T-cell (primary cell): ENCODE measurements around the gene NRDC. TPM values are rescaled to one million over a fixed set of nuclear protein-coding genes. Genes with fewer than 3 reads are reported as not detected.

Source experiments
- ATAC-seq, 4 experiments: fragments of 200-7000 bp in 3 of 4; fragments of 150-1000 bp in 1 of 4; cut with Tn5 transposase; replicated peaks in 1 of 4; 1 replicate in 3 of 4; 2 replicates in 1 of 4; pipeline ENCODE4 v1.10.0; 2021; ENCODE audit warnings: moderate library complexity in 3 of 4, mild to moderate bottlenecking in 2 of 4, moderate number of reproducible peaks in 1 of 4
- CTCF ChIA-PET, 2 donors: fragments of 300-600 bp; sonication (Branson Sonifier 250); formaldehyde crosslinking; loops; one replicate each; lab custom pipeline; 2022; ENCODE audit warnings: antibody characterized with exemption in 2 of 2; lab: Charles Lee
- POLR2A ChIA-PET, 2 donors: fragments of 300-600 bp; sonication (Branson Sonifier 250); formaldehyde crosslinking; loops; one replicate each; lab custom pipeline; 2022; ENCODE audit warnings: antibody characterized with exemption in 2 of 2; lab: Charles Lee
- DNase-seq, 35 experiments: peaks; one replicate each; pipeline versions ENCODE4 v3.0.0 to v3.0.0-alpha.2; 2013 to 2023
- H3K27ac ChIP-seq: one replicate; pipeline ENCODE4 v1.5.1; 2013; ENCODE audit warnings: low read length
- H3K27me3 ChIP-seq, 2 experiments: replicated peaks in 1 of 2; 1 replicate in 1 of 2; 2 replicates in 1 of 2; pipeline versions ENCODE4 v1.6.1 to v1.7.0; 2013; ENCODE audit warnings: low read length in 1 of 2, mixed read lengths in 1 of 2; ENCODE audit not compliant: control insufficient read depth in 2 of 2, insufficient read depth in 2 of 2; ENCODE audit errors: extremely low read depth in 1 of 2
- H3K36me3 ChIP-seq, 2 donors: 1 replicate in 1 of 2; 2 replicates in 1 of 2; pipeline versions ENCODE4 v1.6.1 to v1.7.0; 2013; ENCODE audit warnings: low read length in 1 of 2; ENCODE audit not compliant: control insufficient read depth in 2 of 2, insufficient read depth in 1 of 2; ENCODE audit errors: extremely low read depth in 1 of 2
- H3K4me1 ChIP-seq, 2 experiments: 1 replicate in 1 of 2; 2 replicates in 1 of 2; pipeline versions ENCODE4 v1.6.1 to v1.7.0; 2013; ENCODE audit warnings: low read length in 2 of 2, mixed read lengths in 1 of 2; ENCODE audit not compliant: insufficient read depth in 2 of 2, control insufficient read depth in 1 of 2; ENCODE audit errors: extremely low read depth in 1 of 2
- H3K4me3 ChIP-seq, 2 donors: 1 replicate in 1 of 2; 2 replicates in 1 of 2; pipeline versions ENCODE4 v1.5.1 to v1.7.0; 2013; ENCODE audit warnings: mild to moderate bottlenecking in 2 of 2, low read length in 1 of 2, moderate library complexity in 1 of 2; ENCODE audit not compliant: control insufficient read depth in 1 of 2; ENCODE audit errors: extremely low read depth in 1 of 2
- H3K9me3 ChIP-seq: 2 replicates; pipeline ENCODE4 v1.7.0; 2013
- H3K27ac Mint-ChIP-seq, 2 donors: one replicate each; pipeline ENCODE4 v1.8.0; 2020 to 2021; ENCODE audit warnings: mild to moderate bottlenecking in 2 of 2, mixed read lengths in 2 of 2
- H3K27me3 Mint-ChIP-seq, 2 donors: one replicate each; pipeline ENCODE4 v1.8.0; 2021 to 2022; ENCODE audit warnings: mixed read lengths in 2 of 2
- H3K36me3 Mint-ChIP-seq: one replicate; pipeline ENCODE4 v1.8.0; 2021; ENCODE audit warnings: mixed read lengths
- H3K4me1 Mint-ChIP-seq, 3 donors: one replicate each; pipeline ENCODE4 v1.8.0; 2020 to 2022; ENCODE audit warnings: mixed read lengths in 3 of 3, mild to moderate bottlenecking in 1 of 3
- H3K4me3 Mint-ChIP-seq, 3 donors: one replicate each; pipeline ENCODE4 v1.8.0; 2020 to 2022; ENCODE audit warnings: mild to moderate bottlenecking in 3 of 3, mixed read lengths in 3 of 3, moderate library complexity in 3 of 3
- H3K9me3 Mint-ChIP-seq, 3 donors: one replicate each; pipeline ENCODE4 v1.8.0; 2020 to 2022; ENCODE audit warnings: mixed read lengths in 3 of 3
- WGBS: methylation state at CpG from one replicate; pipeline ENCODE4 v1.1.5; 2013; ENCODE audit warnings: missing lambda C conversion rate; ENCODE audit not compliant: insufficient coverage; 5-methylcytosine and 5-hydroxymethylcytosine counted together
- total RNA-seq, 35 experiments: library from RNA in 6 of 35; stranded (reverse) in 6 of 35; fragments of 120-200 nt in 1 of 35; gene quantifications; one replicate each; pipeline versions ENCODE4 v1.2.1 to v1.2.4 and lab custom pipeline; 2013 to 2026

Gene NRDC
- total RNA-seq, 5 donors from 2014 or later (not counting 1 experiment from before 2014, with no cell fraction given), result 107 to 118 (median 110) TPM

DNA sequence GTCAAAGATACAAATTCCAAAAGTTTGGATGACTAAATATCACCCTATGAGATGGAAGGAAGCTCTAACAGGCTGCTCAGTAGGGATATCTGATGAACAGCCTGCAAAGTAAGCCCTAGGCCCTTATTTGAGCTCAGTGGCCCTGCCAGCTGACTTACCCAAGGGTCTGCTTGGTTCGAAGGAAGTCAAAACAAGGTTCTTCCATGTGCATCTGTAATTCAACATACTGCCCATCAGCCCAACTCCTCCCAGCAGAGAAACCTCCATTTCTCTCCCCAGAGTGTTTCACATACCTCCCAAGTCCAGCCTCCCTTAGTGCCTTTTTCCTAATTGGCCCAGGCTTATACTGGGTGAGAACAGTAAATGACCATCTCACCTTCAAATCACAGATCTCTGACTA lies 86.6 kb downstream of the NRDC start:
- ChIA-PET CTCF (no interaction called here), POLR2A (no interaction called here)
- H3K27me3 ChIP-seq, result no peaks in the 10 kb centered on the region
- H3K4me1 Mint-ChIP-seq, result peaks cover 0 to 7% (median 3%) of the 10 kb centered on the region in 3 donors
- H3K9me3 Mint-ChIP-seq, result no peaks in the 10 kb centered on the region
- H3K4me3 Mint-ChIP-seq, result no peak overlapping the region
- H3K27me3 Mint-ChIP-seq, result no peaks in the 10 kb centered on the region
- no peaks in the 10 kb centered on the region for H3K9me3 ChIP-seq
- DNase-seq, result no peak
- H3K36me3 Mint-ChIP-seq, result peaks cover 64% of the 10 kb centered on the region
- no peak for ATAC-seq
- H3K4me3 ChIP-seq, result no peak overlapping the region
- WGBS, result 100% methylated on average over 1 of the region's 1 CpG
- no peaks in the 10 kb centered on the region for H3K4me1 ChIP-seq
- H3K27ac ChIP-seq, result no peak overlapping the region
- H3K27ac Mint-ChIP-seq, result peak overlapping the region in 1 of 2 donors; percentile 77
- peaks cover 8 to 82% of the 10 kb centered on the region in 2 donors for H3K36me3 ChIP-seq

DNA sequence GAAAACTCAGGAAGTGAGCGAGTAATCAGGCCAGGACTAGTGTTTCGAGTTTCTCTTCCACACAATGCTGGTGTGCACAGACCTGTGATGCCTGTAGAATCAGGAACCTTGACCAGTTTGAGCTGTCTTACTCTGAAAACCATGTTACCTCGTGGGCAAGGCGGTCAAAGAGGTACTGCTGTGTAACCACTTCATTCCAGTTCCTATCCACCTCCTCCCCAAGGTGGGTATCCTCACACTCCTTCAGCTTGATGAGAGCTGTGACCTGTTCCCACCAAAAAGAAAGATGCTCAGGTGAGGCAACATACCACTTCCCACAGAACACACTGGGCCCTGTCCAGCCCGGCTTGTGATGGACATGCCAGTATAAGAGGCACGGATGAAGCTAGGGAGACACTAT lies 88.1 kb downstream of the NRDC start:
- ChIA-PET CTCF (no interaction called here), POLR2A (no interaction called here)
- H3K27ac ChIP-seq, result no peak overlapping the region
- H3K9me3 ChIP-seq, result no peaks in the 10 kb centered on the region
- H3K4me3 ChIP-seq, result no peak overlapping the region
- WGBS, result 96% methylated on average over 4 of the region's 6 CpGs
- Mint-ChIP-seq H3K4me3 (no peak overlapping the region), H3K27me3 (no peaks in the 10 kb centered on the region), H3K36me3 (peaks cover 75% of the 10 kb centered on the region), H3K4me1 (peaks cover 0 to 7% (median 3%) of the 10 kb centered on the region in 3 donors), H3K9me3 (no peaks in the 10 kb centered on the region), H3K27ac (peak overlapping the region in 1 of 2 donors; percentile 77)
- no peaks in the 10 kb centered on the region for H3K27me3 ChIP-seq
- H3K4me1 ChIP-seq, result no peaks in the 10 kb centered on the region
- DNase-seq (no peak), ATAC-seq (no peak)
- peaks cover 8 to 95% of the 10 kb centered on the region in 2 donors for H3K36me3 ChIP-seq

- WGBS, result no CpG with 5 or more reads among the region's 1 CpG
These were observed 89.2 kb downstream of the NRDC start for GRCh38 chr1:51789342-51789741.

GRCh38 chr1:51788938-51789337 lies 89.6 kb downstream of the NRDC start:
- no peaks in the 10 kb centered on the region for H3K27me3 Mint-ChIP-seq
- H3K27ac ChIP-seq, result no peak overlapping the region
- peak overlapping the region in 1 of 2 donors; percentile 14 for H3K27ac Mint-ChIP-seq

More at GRCh38 chr1:51789342-51789741, 89.2 kb downstream of the NRDC start:
- peaks cover 75% of the 10 kb centered on the region for H3K36me3 Mint-ChIP-seq
- H3K36me3 ChIP-seq, result peaks cover 8 to 95% of the 10 kb centered on the region in 2 donors
- no peaks in the 10 kb centered on the region for H3K9me3 Mint-ChIP-seq
- no peak overlapping the region for H3K27ac ChIP-seq
- H3K27me3 Mint-ChIP-seq, result no peaks in the 10 kb centered on the region
- H3K4me1 Mint-ChIP-seq, result peaks cover 0 to 7% (median 3%) of the 10 kb centered on the region in 3 donors
- CTCF ChIA-PET, result interaction anchor here in 1 of 2 donors (1.3 kb wide), 1 partner anchor 21 kb away, joined by 5 read pairs; no protein-coding TSS in a partner anchor
- no peak overlapping the region for H3K4me3 Mint-ChIP-seq
- no peaks in the 10 kb centered on the region for H3K27me3 ChIP-seq
- no peaks in the 10 kb centered on the region for H3K4me1 ChIP-seq
- no peaks in the 10 kb centered on the region for H3K9me3 ChIP-seq
- POLR2A ChIA-PET, result no interaction called here
- no peak overlapping the region for H3K4me3 ChIP-seq
- ATAC-seq (no peak), DNase-seq (no peak)
- peak overlapping the region in 1 of 2 donors; percentile 7 for H3K27ac Mint-ChIP-seq

DNA sequence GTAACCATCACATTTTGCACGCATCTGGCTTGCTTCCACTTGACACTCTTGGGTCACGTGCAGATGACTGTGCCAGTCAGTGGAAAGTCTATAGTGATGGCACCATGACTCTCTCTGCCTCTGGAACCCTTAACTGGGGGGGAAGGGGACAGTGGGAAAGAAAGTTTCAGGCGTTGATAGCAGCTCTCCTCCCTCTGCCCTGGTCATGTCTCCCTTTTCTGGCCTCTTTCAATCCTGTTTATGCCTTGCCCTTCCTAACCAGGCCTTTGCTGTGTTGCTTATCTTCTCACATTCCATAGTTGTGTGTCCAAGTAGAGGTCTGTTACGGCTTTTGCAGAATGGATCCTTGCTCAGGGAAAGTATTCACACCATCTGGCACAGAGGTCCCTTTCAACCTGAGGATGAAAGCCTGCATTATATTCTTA lies 93.5 kb downstream of the NRDC start:
- no peak overlapping the region for H3K4me3 Mint-ChIP-seq
- peaks cover 72% of the 10 kb centered on the region for H3K36me3 Mint-ChIP-seq
- Histone ChIP-seq H3K4me3 (no peak overlapping the region), H3K36me3 (peaks cover 0 to 84% of the 10 kb centered on the region in 2 donors), H3K9me3 (no peaks in the 10 kb centered on the region), H3K4me1 (no peaks in the 10 kb centered on the region), H3K27me3 (no peaks in the 10 kb centered on the region), H3K27ac (no peak overlapping the region)
- H3K9me3 Mint-ChIP-seq, result no peaks in the 10 kb centered on the region
- no peaks in the 10 kb centered on the region for H3K27me3 Mint-ChIP-seq
- ATAC-seq (no peak), DNase-seq (no peak)
- POLR2A ChIA-PET, result no interaction called here
- CTCF ChIA-PET, result no interaction called here
- 100% methylated on average over 1 of the region's 4 CpGs for WGBS
- no peaks in the 10 kb centered on the region for H3K4me1 Mint-ChIP-seq
- H3K27ac Mint-ChIP-seq, result peak overlapping the region; percentile 45 to 51

More at GRCh38 chr1:51788938-51789337, 89.6 kb downstream of the NRDC start:
- peaks cover 0 to 7% (median 3%) of the 10 kb centered on the region in 3 donors for H3K4me1 Mint-ChIP-seq
- ATAC-seq (no peak), DNase-seq (no peak)
- POLR2A ChIA-PET, result no interaction called here
- Histone ChIP-seq H3K4me3 (no peak overlapping the region), H3K36me3 (peaks cover 8 to 95% of the 10 kb centered on the region in 2 donors), H3K9me3 (no peaks in the 10 kb centered on the region), H3K4me1 (no peaks in the 10 kb centered on the region), H3K27me3 (no peaks in the 10 kb centered on the region)
- peaks cover 77% of the 10 kb centered on the region for H3K36me3 Mint-ChIP-seq
- H3K9me3 Mint-ChIP-seq, result no peaks in the 10 kb centered on the region
- CTCF ChIA-PET, result interaction anchor here in 1 of 2 donors (1.3 kb wide), 1 partner anchor 20 kb away, joined by 5 read pairs; no protein-coding TSS in a partner anchor
- no peak overlapping the region for H3K4me3 Mint-ChIP-seq
- 91% methylated on average over 1 of the region's 2 CpGs for WGBS

GRCh38 chr1:51780927-51781326 lies 97.6 kb downstream of the NRDC start:
- Histone ChIP-seq H3K9me3 (no peaks in the 10 kb centered on the region), H3K4me1 (peaks cover 0 to 2% of the 10 kb centered on the region in 2 experiments), H3K36me3 (peaks cover 0 to 54% of the 10 kb centered on the region in 2 donors), H3K27ac (no peak overlapping the region), H3K27me3 (no peaks in the 10 kb centered on the region), H3K4me3 (no peak overlapping the region)
- peaks cover 50% of the 10 kb centered on the region for H3K36me3 Mint-ChIP-seq
- 100% methylated on average over 2 of the region's 3 CpGs for WGBS
- DNase-seq, result no peak
- ChIA-PET POLR2A (interaction anchor here in 1 of 2 donors (1.1 kb wide), 1 partner anchor 230 kb away, joined by 3 read pairs; no protein-coding TSS in a partner anchor), CTCF (interaction anchor here in 1 of 2 donors (1.6 kb wide), 1 partner anchor 12 kb away, joined by 3 read pairs; no protein-coding TSS in a partner anchor)
- H3K27me3 Mint-ChIP-seq, result no peaks in the 10 kb centered on the region
- ATAC-seq, result no peak
- H3K9me3 Mint-ChIP-seq, result no peaks in the 10 kb centered on the region
- H3K4me1 Mint-ChIP-seq, result peaks cover 4 to 7% (median 6%) of the 10 kb centered on the region in 3 donors
- no peak overlapping the region for H3K4me3 Mint-ChIP-seq
- no peak overlapping the region for H3K27ac Mint-ChIP-seq
